ENCODE results near the gene NECTIN2.
"Not testable (repeated sequence)": the region's sequence is repeated elsewhere in the genome, so short reads cannot be mapped to it uniquely, and the experiment has no call there.

NECTIN2 gene

GRCh38 chr19:44908836-44909261, 62.8 kb downstream of the NECTIN2 start:
- no peak for DNase-seq (ENCODE audit: low spot score)

DNA sequence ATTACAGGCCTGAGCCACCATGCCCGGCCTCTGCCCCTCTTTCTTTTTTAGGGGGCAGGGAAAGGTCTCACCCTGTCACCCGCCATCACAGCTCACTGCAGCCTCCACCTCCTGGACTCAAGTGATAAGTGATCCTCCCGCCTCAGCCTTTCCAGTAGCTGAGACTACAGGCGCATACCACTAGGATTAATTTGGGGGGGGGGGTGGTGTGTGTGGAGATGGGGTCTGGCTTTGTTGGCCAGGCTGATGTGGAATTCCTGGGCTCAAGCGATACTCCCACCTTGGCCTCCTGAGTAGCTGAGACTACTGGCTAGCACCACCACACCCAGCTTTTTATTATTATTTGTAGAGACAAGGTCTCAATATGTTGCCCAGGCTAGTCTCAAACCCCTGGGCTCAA, 63.7 kb downstream of the NECTIN2 start:
- DNase-seq (ENCODE audit: low spot score), result no peak

- DNase-seq (ENCODE audit: low spot score), result not testable (repeated sequence)
These were observed 65.8 kb downstream of the NECTIN2 start for GRCh38 chr19:44911896-44912295.

DNA sequence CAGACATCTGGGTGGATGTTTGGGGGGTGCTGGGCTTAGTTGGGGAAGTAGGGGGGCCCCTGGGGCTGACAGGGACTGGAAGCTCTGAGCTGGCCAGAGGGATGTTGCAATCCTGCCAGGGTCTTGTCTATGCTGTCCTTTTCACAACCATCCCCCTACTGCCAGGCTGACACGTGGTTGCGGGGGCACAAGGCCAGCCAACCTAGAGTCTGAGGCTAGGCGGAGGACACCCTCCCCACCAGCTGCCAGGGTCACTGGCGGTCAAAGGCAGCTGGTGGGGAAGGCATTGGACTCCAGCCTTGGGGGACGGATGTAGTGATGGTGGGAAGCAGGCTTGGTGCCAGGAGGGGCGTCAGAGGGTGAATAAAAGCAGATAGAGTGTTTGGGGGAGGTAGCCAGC, 66.8 kb downstream of the NECTIN2 start:
- peak; percentile 20 for DNase-seq (ENCODE audit: low spot score)

GRCh38 chr19:44913512-44914432, 67.7 kb downstream of the NECTIN2 start:
- peak; percentile 12 for DNase-seq (ENCODE audit: low spot score)

DNA sequence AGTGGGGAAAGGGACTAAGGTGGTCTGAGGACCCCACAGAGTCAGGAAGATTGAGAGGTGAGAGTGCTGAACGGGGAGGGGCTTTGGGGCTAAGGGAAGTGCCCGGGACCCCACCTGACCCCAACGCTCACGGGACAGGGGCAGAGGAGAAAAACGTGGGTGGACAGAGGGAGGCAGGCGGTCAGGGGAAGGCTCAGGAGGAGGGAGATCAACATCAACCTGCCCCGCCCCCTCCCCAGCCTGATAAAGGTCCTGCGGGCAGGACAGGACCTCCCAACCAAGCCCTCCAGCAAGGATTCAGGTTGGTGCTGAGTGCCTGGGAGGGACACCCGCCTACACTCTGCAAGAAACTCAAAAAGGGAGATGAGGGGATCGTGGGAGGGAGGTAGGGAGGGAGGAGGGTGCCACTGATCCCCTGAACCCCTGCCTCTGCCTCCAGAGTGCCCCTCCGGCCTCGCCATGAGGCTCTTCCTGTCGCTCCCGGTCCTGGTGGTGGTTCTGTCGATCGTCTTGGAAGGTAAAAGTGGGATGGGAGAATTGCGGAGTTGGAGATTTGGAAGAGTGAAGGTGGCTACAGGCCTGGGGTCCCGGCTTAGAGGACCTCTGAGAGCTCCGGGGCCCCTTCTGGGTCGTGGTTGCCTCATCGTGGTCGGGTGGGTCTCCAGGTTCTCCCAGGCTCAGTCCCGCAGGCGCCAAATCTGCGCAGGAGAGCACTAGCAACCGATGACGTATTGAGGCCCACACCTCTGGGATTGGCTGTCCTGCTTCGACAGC, 68.5 kb downstream of the NECTIN2 start, which contains the start of gene APOC1:
APOC1 (plus strand) TSS at position 176 of the 774 bp plus-strand sequence; CDS start at position 460, 284 bp downstream.
- DNase-seq (ENCODE audit: low spot score), result peak; percentile 90

- DNase-seq (ENCODE audit: low spot score), result peak; percentile 70
These were observed 78.2 kb downstream of the NECTIN2 start for GRCh38 chr19:44924243-44924725.

DNA sequence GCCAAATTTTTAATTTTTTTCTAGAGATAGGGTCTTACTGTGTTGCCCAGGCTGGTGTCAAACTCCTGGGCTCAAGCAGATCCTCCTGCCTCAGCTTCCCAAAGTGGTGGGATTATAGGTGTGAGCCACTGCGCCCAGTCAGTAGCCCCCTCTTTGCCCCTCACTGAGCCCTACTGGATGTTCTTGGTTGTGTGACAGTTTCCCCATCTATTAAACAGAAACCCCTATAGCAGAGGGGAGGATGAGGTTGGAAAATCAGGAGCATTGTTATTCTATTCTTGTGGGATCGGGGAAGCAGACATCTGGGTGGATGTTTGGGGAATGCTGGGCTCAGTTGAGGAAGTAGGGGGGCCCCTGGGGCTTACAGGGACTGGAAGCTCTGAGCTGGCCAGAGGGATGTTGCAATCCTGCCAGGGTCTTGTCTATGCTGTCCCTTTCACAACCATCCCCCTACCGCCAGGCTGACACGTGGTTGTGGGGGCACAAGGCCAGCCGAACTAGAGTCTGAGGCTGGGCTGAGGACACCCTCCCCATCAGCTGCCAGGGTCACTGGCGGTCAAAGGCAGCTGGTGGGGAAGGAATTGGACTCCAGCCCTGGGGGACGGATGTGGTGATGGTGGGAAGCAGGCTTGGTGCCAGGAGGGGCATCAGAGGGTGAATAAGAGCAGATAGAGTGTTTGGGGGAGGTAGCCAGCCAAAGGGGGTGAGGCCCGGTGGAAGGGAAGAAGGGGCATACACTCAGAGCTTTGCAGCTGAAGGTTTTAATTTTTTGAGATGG, 79.2 kb downstream of the NECTIN2 start:
- peak; percentile 69 for DNase-seq (ENCODE audit: low spot score)

- not testable (repeated sequence) for DNase-seq (ENCODE audit: low spot score)
These were observed 80.4 kb downstream of the NECTIN2 start for GRCh38 chr19:44926245-44927077.

DNA sequence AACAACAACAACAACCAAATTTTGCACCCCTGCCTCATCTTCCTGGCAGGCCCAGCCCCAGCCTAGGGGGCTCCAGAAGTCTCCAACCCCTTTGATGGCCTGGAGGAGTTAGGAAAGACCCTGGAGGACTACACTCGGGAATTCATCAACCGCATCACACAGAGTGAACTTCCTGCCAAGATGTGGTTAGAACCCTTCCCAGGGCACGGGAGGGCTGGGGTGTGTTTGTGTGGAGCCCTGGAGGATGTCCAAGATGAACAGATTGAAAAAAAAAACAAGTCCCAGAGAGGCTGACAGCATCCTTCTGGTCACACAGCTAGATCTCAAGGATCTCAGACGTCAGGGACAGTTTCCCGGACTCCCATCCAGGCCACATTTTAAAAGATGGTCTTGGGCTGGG, 81.6 kb downstream of the NECTIN2 start:
- DNase-seq (ENCODE audit: low spot score), result no peak

- DNase-seq (ENCODE audit: low spot score), result no peak
These were observed 84.0 kb downstream of the NECTIN2 start for GRCh38 chr19:44930088-44930487.

DNA sequence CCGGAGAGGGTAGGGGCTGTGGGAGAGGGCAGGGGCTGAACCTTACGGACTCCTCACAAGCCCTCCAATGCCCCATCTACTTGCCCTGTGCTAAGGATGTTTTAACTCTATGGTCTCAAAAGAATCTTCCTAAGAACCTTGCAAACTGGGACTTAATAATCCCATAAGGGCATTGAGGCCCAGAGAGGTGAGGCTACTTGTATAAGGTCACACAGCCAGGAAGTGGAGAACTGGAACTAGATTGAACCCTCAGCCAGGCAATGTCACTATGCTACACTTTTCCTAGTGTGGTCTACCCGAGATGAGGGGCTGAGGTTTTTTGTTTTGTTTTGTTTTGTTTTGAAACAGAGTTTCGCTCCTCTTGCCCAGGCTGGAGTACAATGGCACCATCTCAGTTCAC, 85.4 kb downstream of the NECTIN2 start:
- no peak for DNase-seq (ENCODE audit: low spot score)

All from HuH-7.5 (cell line).